SK-MEL-5 (cell line): ENCODE measurements around the gene C3orf52. TPM values are rescaled to one million over a fixed set of nuclear protein-coding genes. Genes with fewer than 3 reads are reported as not detected.

Source experiments
- DNase-seq: peaks from one replicate; pipeline ENCODE4 v3.0.0-alpha.2; 2016; ENCODE audit warnings: low read depth, low spot score
- in situ Hi-C: cut with HindIII; loops from 2 replicates; pipeline ENCODE4 v1.10.0; 2016; ENCODE audit warnings: low sequenced_read_pairs, high pct_unique_total_duplicates, low pct_unique_long_range_greater_than_20kb
- total RNA-seq: library from RNA; depleted of rRNA; stranded (reverse); fragments of >200 nt; shearing (Covaris generic); gene quantifications from 2 replicates; pipeline ENCODE4 v1.2.3, GENCODE V29; 2014

The C3orf52 gene
- total RNA-seq, 1 experiment from 2014 or later, result 12.4 TPM

- in situ Hi-C loops, result loop anchor here (25.0 kb wide), 1 partner anchor 159 kb away; the partner anchor contains the start of gene SLC9C1
- DNase-seq, result no peak
Measured at GRCh38 chr3:112127522-112128494, 41.6 kb downstream of the C3orf52 start.

GRCh38 chr3:112128843-112129727, 42.9 kb downstream of the C3orf52 start:
- no peak for DNase-seq
- in situ Hi-C loops, result loop anchor here (25.0 kb wide), 1 partner anchor 158 kb away; the partner anchor contains the start of gene SLC9C1

DNA sequence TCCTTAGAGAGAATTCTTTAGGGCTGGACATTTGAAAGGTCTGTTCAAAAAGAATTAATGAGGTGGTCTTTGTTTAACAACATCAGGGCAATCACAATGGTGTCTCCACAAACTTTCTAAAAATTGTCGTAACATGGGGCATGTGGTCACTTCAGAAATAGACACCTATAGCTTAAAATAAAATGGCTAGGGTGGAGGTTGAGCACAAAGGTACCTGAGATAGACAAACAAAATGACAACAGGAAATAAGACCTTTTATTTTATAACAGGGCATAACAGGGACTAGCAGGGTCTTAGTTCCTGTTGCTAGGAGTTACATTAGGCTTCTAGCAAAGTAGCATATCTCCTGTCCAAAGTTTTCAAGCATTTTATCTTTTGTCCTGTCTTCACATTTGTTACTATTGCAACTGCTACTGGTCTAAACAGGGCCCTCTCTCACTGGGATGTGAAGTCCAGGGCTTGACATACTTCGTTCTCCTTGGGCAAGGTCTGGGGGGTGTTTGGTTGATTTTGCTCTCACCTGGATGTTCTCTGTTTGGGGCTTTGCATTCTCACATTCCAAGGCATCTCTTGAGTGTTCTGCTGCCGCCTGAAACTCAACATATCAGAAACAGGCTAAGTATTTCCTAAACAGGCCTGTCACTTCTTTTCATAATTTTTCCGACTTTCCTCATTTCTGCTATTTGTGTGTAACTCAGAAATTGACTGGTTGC, 43.9 kb downstream of the C3orf52 start:
- in situ Hi-C loops, result loop anchor here (25.0 kb wide), 1 partner anchor 157 kb away; the partner anchor contains the start of gene SLC9C1
- DNase-seq, result no peak

GRCh38 chr3:112130638-112130993, 44.4 kb downstream of the C3orf52 start:
- in situ Hi-C loops, result loop anchor here (25.0 kb wide), 1 partner anchor 157 kb away; the partner anchor contains the start of gene SLC9C1
- no peak for DNase-seq

GRCh38 chr3:112131111-112131510, 44.9 kb downstream of the C3orf52 start:
- no peak for DNase-seq
- in situ Hi-C loops, result loop anchor here (25.0 kb wide), 1 partner anchor 156 kb away; the partner anchor contains the start of gene SLC9C1

- in situ Hi-C loops, result loop anchor here (25.0 kb wide), 1 partner anchor 155 kb away; the partner anchor contains the start of gene SLC9C1
- no peak for DNase-seq
Measured at GRCh38 chr3:112132088-112132487, 45.9 kb downstream of the C3orf52 start.

DNA sequence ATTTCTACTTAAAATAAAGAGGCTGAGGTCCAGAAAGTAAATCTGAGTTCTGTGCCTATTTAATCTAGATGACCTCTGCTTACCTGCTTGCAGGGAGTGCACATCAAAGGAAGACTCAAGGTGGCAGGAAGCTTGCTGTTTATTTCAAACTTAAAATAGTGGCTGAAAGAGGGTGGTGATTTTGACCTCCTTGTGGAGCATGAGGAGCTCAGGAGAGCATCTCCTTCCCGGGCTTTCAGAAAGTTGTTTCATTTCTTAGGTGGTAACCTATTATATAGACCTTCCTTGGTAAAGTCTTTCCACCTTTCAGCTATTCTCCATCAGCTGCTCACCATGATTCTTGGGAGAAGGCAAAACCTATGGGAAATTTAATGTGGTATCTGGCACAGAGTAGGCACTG, 46.4 kb downstream of the C3orf52 start:
- in situ Hi-C loops, result loop anchor here (25.0 kb wide), 1 partner anchor 155 kb away; the partner anchor contains the start of gene SLC9C1

GRCh38 chr3:112132975-112133448, 46.8 kb downstream of the C3orf52 start, which contains the start of gene GCSAM:
GCSAM (minus strand) TSS chr3:112133248; CDS start chr3:112133120, 128 bp downstream.
- no peak for DNase-seq
- in situ Hi-C loops, result loop anchor here (25.0 kb wide), 1 partner anchor 154 kb away; the partner anchor contains the start of gene SLC9C1

More for the DNA sequence above, 46.4 kb downstream of the C3orf52 start:
- DNase-seq, result no peak

DNA sequence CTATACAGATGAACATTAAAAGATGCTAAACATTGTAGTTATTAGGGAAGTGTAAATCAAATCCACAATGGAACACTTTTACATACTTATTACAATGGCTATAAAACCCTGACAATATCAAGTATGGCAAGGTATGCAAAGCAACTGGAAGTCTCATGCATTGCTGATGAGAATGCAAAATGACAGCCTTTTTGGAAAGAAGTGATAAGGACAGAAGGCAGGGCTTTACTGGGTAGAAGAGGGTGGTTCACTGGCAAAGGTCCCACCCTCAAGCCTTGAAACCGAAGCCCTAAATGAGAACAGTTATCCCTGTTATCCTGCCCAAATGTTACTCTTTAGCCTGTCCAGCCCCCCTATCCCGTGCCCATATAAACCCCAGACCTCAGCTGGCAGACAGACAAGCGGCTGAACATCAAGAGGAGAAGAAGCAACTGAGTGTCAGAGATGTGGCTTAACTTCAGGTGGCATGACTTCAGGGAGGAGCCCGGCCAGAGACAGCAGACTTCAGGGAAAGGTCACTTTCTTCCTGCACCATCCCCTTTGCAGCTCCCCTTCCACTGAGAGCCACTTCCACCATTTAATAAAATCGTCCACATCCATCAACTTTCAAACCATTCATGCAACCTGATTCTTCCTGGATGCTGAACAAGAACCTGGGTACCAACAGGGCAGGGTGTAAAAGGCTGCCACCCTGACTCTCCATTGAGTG, 47.6 kb downstream of the C3orf52 start:
- no peak for DNase-seq
- in situ Hi-C loops, result loop anchor here (25.0 kb wide), 1 partner anchor 154 kb away; the partner anchor contains the start of gene SLC9C1

DNA sequence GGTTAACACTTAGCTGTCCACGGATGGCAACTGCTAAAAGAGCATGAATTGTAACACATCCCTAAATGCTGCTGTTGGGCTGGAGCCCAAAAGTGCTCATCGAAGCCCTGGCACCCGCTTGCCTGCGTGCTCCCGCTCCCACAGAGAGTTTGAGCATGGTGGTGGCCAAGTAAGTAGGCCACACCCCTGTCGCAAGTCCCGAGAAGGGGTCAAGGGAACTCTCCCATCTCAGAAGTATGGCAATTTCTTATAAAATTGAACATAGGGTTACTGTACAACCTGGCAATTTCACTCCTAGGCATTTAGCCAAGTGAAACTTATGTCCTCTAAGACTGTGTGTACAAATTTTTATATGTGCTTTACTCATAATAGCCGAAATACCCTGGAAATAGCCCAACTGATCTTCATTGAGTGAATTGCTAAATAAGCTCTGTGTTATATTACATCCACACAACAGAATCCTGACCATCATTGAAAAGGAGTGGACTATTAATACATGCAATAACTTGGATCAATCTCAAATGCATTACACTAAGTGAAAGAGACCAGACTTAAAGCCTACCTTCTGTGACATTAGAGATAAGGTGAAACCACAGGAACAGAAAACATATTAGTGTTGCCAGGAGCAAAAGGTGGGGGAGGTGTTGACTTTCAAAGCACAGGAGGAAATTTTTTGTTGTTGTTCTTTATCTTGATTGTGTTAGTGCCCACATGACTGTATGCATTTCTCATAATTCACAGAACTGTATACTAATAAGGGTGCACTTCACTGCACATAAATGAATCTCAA, 48.3 kb downstream of the C3orf52 start:
- in situ Hi-C loops, result loop anchor here (25.0 kb wide), 1 partner anchor 153 kb away; the partner anchor contains the start of gene SLC9C1
- DNase-seq, result no peak

GRCh38 chr3:112136046-112136445, 49.9 kb downstream of the C3orf52 start:
- DNase-seq, result no peak
- in situ Hi-C loops, result loop anchor here (25.0 kb wide), 1 partner anchor 151 kb away; the partner anchor contains the start of gene SLC9C1

- DNase-seq, result peak; percentile 92
Measured at GRCh38 chr3:112136959-112137693, 50.9 kb downstream of the C3orf52 start.

DNA sequence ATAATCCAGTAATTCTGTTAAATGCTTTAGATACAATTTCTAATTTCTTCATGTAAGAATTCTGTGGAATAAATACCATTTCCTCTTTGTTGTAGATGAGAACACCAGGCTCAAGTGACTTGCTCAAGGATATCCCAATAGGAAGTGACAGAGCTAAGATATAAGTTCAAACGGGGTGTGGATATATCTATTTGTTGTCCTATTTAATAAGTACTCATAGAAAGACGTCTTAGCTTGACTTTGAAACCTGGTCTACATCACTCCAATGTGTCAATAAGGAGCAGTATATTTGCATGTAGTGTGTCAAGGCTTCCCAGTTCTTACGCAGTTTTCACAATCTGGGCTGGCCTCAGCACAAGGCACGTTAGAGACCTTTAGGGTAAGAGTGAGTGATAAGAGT, 51.6 kb downstream of the C3orf52 start:
- in situ Hi-C loops, result loop anchor here (25.0 kb wide), 1 partner anchor 150 kb away; the partner anchor contains the start of gene SLC9C1

More at GRCh38 chr3:112136959-112137693, 50.9 kb downstream of the C3orf52 start:
- in situ Hi-C loops, result loop anchor here (25.0 kb wide), 1 partner anchor 150 kb away; the partner anchor contains the start of gene SLC9C1

DNA sequence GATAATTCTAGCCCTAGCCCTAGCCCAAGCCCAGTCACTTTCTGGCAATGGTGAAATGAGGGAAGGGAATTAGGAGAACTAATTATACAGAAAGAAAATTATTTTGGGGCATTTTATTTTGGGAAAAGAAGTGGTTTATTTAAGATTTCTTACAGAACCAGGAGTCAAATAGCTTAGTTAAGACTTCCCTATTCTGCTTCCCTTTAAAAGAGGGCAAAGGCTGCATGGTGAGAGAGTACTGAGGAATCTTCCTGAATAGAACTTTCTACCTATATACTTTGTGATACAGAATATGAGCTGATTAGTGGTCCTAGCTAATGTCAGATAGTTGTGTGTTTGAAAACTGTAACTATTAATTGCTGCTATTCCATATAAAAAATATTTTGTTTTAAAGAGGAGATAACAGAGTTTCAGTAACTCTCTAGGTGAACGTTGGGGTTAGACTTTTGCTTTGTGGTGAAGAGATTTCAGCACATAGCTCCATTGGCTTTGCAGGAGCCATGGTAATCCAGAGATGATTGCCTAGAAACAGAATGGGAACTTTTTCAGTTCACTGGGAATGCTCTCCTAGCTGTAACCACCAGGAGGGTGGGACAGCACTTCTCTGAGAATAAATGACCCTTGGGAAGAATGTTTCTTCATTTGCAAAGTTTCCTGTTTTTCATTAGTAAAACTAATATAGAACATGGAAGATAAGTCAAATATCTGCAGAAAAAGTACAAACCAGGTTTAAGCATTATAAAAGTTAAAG, 52.2 kb downstream of the C3orf52 start:
- no peak for DNase-seq

More for the DNA sequence above, 51.6 kb downstream of the C3orf52 start:
- no peak for DNase-seq

More for the DNA sequence above, 52.2 kb downstream of the C3orf52 start:
- in situ Hi-C loops, result loop anchor here (25.0 kb wide), 1 partner anchor 149 kb away; the partner anchor contains the start of gene SLC9C1
